Ascending aorta (tissue), 2 donors: Measurements from ENCODE around the gene PACSIN1. TPM values are rescaled to one million over a fixed set of nuclear protein-coding genes. Genes with fewer than 3 reads are reported as not detected.

ENCODE experiments used
- DNase-seq, 2 donors: peaks; one replicate each; pipeline ENCODE4 v3.0.0-alpha.2; 2019; ENCODE audit warnings: low spot score in 2 of 2
- H3K27ac ChIP-seq, 2 donors: fragments of 200-600 bp; sonication (generic); one replicate each; pipeline ENCODE4 v1.5.1; 2016 to 2017; ENCODE audit warnings: mild to moderate bottlenecking in 1 of 2
- H3K27me3 ChIP-seq: fragments of 200-600 bp; sonication (generic); one replicate; pipeline ENCODE4 v1.5.1; 2017
- H3K36me3 ChIP-seq, 2 donors: fragments of 200-600 bp; sonication (generic); one replicate each; pipeline ENCODE4 v1.5.1; 2016
- H3K4me1 ChIP-seq, 2 donors: fragments of 200-600 bp; sonication (generic); one replicate each; pipeline ENCODE4 v1.5.1; 2016 to 2017; ENCODE audit warnings: mild to moderate bottlenecking in 1 of 2
- H3K4me3 ChIP-seq, 2 donors: fragments of 200-600 bp; sonication (generic); one replicate each; pipeline ENCODE4 v1.5.1; 2016 to 2017; ENCODE audit warnings: mild to moderate bottlenecking in 1 of 2
- H3K9me3 ChIP-seq, 2 donors: fragments of 200-600 bp; sonication (generic); one replicate each; pipeline ENCODE4 v1.5.1; 2016
- intact Hi-C: fragments of 100-400 bp; cut with DNase I; formaldehyde crosslinking; loops from one replicate; pipeline ENCODE4 v1.15.1; 2023
- total RNA-seq: library from RNA; depleted of rRNA; stranded (reverse); fragments of >200 nt; gene quantifications from one replicate; pipeline ENCODE4 v1.1.0, GENCODE V29; 2016
- TF ChIP-seq, protein P1 (sequence below), 3 experiments: fragments of 200-600 bp in 2 of 3; fragments of 450-650 bp in 1 of 3; sonication (generic) in 2 of 3; IDR thresholded peaks; one replicate each; pipeline ENCODE4 v1.5.1; 2016 to 2019; ENCODE audit warnings: antibody characterized with exemption in 3 of 3, mild to moderate bottlenecking in 1 of 3, moderate library complexity in 1 of 3

Gene PACSIN1
- total RNA-seq, 1 donor from 2014 or later = not detected

DNA sequence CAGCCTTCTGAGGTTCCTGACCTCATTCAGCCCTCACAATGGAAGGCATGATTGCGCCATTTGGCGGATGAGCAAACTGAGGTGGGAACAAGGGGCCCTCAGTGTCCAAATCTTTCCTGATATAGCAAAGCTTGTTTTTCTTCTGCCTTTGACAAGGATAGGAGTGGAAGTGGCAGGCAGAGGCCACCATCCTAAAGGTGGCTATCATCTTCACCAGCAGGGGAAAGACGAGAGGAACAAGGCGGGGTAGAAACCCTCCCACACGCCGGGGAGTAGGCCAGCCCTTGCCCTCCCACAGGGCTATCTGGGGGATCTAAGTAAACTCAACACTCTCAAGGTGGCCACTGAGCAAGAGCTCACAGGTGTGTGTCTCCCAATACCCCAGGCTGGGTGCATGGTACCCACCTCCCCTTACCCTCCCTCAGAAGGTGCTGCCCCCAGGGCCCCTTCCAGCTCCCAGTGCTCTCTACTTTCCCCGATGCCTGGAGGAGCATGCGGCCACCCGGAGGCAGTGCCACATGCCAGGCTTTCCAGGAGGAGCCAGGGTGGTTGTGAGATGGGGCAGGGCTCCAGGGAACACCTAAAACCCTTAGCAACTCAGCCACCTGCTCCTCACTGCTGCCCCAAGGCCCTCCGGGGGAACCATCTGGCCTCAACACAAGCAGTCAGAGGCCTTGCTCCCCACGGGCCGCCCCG is 79.0 kb downstream of the PACSIN1 start:
- TF ChIP-seq, protein P1, sequence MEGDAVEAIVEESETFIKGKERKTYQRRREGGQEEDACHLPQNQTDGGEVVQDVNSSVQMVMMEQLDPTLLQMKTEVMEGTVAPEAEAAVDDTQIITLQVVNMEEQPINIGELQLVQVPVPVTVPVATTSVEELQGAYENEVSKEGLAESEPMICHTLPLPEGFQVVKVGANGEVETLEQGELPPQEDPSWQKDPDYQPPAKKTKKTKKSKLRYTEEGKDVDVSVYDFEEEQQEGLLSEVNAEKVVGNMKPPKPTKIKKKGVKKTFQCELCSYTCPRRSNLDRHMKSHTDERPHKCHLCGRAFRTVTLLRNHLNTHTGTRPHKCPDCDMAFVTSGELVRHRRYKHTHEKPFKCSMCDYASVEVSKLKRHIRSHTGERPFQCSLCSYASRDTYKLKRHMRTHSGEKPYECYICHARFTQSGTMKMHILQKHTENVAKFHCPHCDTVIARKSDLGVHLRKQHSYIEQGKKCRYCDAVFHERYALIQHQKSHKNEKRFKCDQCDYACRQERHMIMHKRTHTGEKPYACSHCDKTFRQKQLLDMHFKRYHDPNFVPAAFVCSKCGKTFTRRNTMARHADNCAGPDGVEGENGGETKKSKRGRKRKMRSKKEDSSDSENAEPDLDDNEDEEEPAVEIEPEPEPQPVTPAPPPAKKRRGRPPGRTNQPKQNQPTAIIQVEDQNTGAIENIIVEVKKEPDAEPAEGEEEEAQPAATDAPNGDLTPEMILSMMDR (IDR thresholded peaks at IDR 0.05) = no peak
- DNase-seq = no peak
- H3K36me3 ChIP-seq = no peaks in the 10 kb centered on the region
- no peak overlapping the region for H3K27ac ChIP-seq
- no peak overlapping the region for H3K4me3 ChIP-seq
- intact Hi-C loops = no loop called here
- no peaks in the 10 kb centered on the region for H3K4me1 ChIP-seq
- H3K9me3 ChIP-seq = no peaks in the 10 kb centered on the region
- no peaks in the 10 kb centered on the region for H3K27me3 ChIP-seq

DNA sequence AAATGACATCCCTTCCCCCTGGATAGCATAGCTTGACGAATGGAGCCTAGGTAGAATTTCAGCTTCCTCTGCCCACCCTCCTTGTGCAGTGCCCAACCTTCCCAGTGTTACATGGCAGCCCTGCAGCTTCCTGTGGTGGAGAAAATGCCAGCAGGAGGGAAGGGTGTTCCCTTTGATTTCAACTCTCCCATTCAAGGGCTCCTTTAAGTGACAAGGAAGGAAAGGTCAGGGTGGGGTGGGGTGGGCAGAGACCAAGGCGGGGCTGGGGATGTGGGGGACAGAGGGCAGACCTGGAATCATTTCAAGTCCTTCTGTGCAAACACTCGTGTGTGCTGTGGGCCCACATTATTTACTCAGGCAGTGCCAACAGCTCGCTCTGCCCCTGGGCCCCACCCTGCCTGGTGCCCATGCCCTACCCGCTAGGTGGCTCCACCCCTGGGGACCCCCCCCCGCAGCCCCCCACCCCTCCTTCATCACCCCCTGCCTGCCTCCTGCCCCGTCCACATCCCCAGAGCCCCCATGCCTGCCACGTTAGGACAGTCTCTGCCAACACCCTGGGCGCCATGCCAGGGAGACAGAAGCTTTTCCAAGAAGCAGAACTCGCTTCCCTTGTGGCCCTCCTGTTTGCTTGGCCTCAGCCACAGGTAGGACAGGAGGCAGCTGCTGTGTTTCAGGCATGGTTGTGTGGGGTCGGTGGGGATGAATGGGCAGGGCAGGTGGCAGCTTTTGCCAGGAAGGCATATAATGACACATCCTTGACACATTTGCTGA is 80.9 kb downstream of the PACSIN1 start:
- no peaks in the 10 kb centered on the region for H3K36me3 ChIP-seq
- intact Hi-C loops = no loop called here
- H3K27me3 ChIP-seq = no peaks in the 10 kb centered on the region
- TF ChIP-seq, protein P1 (IDR thresholded peaks at IDR 0.05) = no peak
- no peak overlapping the region for H3K27ac ChIP-seq
- DNase-seq = no peak
- H3K4me3 ChIP-seq = no peak overlapping the region
- H3K4me1 ChIP-seq = no peaks in the 10 kb centered on the region
- H3K9me3 ChIP-seq = no peaks in the 10 kb centered on the region

DNA sequence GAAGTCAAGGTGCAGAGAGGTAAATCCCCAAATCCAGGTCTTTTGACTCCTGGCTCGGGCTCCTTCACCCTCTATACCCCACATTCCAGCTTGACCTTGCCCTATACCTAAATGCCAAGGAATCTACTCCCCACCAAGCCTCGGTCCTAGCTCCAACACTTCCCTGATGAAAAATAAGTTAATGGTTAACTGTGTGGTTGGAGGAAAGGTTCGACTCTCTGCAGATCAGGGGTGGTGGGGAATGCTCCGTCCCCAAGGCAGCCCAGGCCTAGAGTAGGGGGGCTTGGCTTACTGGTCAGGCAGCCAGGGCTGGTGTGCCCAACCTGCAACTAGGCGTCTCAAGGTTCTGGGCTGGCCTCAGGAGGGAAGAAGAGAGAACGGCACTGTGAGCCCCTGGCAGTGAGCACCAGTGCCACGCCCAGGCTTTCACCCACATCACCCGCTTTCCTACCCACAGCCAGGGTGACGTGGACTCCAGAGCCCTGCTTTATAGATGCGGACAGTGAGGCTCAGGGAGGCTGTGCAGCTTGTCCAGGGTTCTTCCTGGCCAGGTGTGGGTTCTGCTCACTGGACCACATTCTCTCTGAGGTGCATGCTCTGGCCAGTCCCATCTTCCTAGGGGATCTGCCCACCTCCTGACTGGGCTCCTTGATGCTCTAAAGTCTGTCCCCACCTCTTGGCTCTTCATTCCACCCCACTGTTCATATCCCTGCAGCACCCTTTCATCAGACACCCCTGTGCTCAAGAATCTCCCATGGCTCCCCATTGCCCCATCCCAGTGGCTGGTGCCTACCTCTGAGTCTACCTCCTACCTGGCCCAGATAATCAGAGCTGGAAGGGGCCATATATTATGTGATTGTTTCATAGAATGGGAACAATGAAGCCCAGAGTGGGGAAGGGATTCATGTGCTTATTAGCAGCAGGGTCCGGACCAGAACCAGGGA is 82.1 kb downstream of the PACSIN1 start:
- H3K27me3 ChIP-seq = no peaks in the 10 kb centered on the region
- H3K36me3 ChIP-seq = no peaks in the 10 kb centered on the region
- H3K27ac ChIP-seq = no peak overlapping the region
- TF ChIP-seq, protein P1 (IDR thresholded peaks at IDR 0.05) = no peak
- no peak overlapping the region for H3K4me3 ChIP-seq
- DNase-seq = no peak
- intact Hi-C loops = no loop called here
- H3K9me3 ChIP-seq = no peaks in the 10 kb centered on the region
- no peaks in the 10 kb centered on the region for H3K4me1 ChIP-seq

DNA sequence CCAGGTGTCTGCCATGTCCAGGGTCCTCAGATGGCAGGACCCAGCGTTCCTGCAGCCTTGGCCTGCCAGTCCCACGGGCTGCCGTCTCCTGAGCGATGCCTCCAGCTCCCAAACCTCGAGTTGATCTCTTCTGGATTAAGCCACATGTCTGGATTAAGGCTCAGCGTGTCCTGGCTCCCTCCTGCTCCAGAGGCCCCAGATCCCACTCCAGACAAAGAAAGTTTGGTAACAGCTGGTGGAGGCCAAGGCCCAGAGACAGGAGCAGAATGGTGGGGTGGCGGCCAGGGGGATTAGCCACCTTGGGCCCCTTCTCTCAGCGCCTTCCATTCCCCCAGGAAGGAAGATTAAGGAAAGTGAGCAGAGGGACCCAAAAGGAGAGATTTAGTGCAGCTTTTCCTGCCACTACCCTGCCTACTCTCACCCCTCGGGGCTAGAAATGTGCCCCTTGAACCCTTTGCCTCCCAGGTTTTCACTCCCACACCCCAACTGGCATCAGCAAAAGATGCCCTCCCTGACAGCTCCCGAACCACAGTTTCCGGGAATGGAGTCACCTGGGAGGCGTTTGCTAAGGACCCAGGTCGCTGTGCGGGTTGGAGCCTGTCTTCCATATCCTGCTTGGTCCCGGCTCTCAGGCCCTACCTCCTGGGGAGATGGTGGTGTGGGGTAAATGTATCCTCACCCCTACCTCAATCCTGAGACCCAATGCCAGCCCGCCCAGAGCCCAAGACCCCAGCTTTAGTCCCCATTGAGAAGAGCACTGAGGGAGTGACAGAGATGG is 83.3 kb downstream of the PACSIN1 start:
- TF ChIP-seq, protein P1 (IDR thresholded peaks at IDR 0.05) = no peak
- Histone ChIP-seq H3K4me3 (no peak overlapping the region), H3K27me3 (no peaks in the 10 kb centered on the region), H3K4me1 (no peaks in the 10 kb centered on the region), H3K27ac (no peak overlapping the region), H3K36me3 (no peaks in the 10 kb centered on the region), H3K9me3 (no peaks in the 10 kb centered on the region)
- intact Hi-C loops = no loop called here
- DNase-seq = no peak

DNA sequence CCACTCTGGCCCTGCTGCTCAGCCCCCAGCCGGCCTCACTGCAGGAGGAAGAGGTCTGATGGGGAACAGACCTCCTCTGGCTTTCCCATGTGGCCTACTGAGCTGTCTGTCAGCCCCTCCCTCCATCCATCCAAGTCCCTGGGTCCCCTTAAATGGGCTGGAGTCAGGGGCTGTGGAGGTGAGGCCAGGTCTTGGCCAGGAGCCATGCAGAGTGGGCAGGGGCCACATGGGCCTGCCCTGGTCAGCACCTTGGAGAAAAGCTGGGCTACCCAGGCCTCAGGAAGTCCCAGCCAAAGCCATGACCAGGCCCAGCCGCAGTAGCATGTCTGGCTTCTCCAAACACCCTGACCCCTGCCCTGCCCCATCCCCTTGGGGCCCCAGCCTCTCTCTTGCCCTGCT is 83.9 kb downstream of the PACSIN1 start:
- no peaks in the 10 kb centered on the region for H3K9me3 ChIP-seq
- no peaks in the 10 kb centered on the region for H3K27me3 ChIP-seq
- no peak overlapping the region for H3K27ac ChIP-seq
- no peak for DNase-seq
- H3K4me3 ChIP-seq = no peak overlapping the region
- TF ChIP-seq, protein P1 (IDR thresholded peaks at IDR 0.05) = no peak
- no peaks in the 10 kb centered on the region for H3K4me1 ChIP-seq
- intact Hi-C loops = no loop called here
- no peaks in the 10 kb centered on the region for H3K36me3 ChIP-seq
